ENCODE measurements around the gene PLG. TPM values are rescaled to one million over a fixed set of nuclear protein-coding genes. Genes with fewer than 3 reads are reported as not detected.

The PLG gene
- polyA plus RNA-seq, 2 of the 4 experiments (the other 2 are of a cell fraction): not detected

DNA sequence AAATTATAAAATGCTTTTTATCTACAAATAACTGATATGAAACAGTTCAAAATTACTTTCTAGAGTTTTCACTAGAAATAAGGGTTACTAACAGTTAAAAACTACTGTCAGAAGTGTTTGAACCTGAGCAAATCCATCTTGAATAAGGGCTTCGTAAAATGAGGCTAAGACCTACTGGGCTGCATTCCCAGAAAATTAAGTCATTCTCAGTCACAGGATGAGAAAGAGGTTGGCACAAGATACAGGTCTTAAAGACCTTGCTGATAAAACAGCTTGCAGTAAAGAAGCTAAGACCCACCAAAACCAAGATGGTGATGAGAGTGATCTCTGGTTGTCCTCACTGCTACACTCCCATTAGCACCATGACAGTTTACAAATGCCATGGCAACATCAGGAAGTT lies 93.7 kb downstream of the PLG start:
- FAIRE-seq (no peak), DNase-seq (ENCODE audit: low read depth in 1 of 2, low spot score in 1 of 2) (no peak), ATAC-seq (no peak)

DNA sequence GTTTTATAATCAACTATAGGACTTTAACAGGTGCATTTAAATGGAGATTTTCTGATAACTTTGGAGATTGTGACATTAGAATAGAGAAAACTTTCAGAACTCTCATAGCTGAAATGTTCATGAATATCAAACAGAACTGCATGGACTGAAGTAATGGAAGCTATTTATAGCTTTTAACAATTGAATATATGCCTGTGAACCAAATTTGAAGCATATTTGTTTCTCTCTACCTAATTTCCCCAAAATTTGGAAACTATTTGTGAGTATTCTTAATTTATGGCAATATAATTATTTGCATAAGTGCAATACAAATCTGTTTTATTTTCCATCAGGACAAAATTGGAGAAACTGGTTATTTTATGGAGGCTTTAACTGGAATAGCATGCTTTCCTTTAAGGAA lies 96.6 kb downstream of the PLG start:
- TF ChIP-seq RFX5 (IDR thresholded peaks at IDR 0.05): no peak
- TF ChIP-seq HOXA7 (CRISPR knock-in tag; IDR thresholded peaks at IDR 0.05): no peak
- TF ChIP-seq, protein P1, sequence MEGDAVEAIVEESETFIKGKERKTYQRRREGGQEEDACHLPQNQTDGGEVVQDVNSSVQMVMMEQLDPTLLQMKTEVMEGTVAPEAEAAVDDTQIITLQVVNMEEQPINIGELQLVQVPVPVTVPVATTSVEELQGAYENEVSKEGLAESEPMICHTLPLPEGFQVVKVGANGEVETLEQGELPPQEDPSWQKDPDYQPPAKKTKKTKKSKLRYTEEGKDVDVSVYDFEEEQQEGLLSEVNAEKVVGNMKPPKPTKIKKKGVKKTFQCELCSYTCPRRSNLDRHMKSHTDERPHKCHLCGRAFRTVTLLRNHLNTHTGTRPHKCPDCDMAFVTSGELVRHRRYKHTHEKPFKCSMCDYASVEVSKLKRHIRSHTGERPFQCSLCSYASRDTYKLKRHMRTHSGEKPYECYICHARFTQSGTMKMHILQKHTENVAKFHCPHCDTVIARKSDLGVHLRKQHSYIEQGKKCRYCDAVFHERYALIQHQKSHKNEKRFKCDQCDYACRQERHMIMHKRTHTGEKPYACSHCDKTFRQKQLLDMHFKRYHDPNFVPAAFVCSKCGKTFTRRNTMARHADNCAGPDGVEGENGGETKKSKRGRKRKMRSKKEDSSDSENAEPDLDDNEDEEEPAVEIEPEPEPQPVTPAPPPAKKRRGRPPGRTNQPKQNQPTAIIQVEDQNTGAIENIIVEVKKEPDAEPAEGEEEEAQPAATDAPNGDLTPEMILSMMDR (IDR thresholded peaks at IDR 0.05): no peak
- no peak for TF ChIP-seq CHD4 (IDR thresholded peaks at IDR 0.05; ENCODE audit: borderline replicate concordance)
- TF ChIP-seq PHF8 (IDR thresholded peaks at IDR 0.05; ENCODE audit: borderline replicate concordance, low read depth): no peak
- TF ChIP-seq, protein P2, sequence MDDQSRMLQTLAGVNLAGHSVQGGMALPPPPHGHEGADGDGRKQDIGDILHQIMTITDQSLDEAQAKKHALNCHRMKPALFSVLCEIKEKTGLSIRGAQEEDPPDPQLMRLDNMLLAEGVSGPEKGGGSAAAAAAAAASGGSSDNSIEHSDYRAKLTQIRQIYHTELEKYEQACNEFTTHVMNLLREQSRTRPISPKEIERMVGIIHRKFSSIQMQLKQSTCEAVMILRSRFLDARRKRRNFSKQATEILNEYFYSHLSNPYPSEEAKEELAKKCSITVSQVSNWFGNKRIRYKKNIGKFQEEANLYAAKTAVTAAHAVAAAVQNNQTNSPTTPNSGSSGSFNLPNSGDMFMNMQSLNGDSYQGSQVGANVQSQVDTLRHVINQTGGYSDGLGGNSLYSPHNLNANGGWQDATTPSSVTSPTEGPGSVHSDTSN (IDR thresholded peaks at IDR 0.05): no peak
- TF ChIP-seq ZFP36 (IDR thresholded peaks at IDR 0.05; ENCODE audit: borderline replicate concordance, partially characterized antibody): no peak
- no peak for TF ChIP-seq RARB (CRISPR knock-in tag; IDR thresholded peaks at IDR 0.05)
- no peak for TF ChIP-seq CBX8 (IDR thresholded peaks at IDR 0.05)
- TF ChIP-seq RCOR1 (IDR thresholded peaks at IDR 0.05; ENCODE audit: low read depth, low read length): no peak
- TF ChIP-seq, protein P3, sequence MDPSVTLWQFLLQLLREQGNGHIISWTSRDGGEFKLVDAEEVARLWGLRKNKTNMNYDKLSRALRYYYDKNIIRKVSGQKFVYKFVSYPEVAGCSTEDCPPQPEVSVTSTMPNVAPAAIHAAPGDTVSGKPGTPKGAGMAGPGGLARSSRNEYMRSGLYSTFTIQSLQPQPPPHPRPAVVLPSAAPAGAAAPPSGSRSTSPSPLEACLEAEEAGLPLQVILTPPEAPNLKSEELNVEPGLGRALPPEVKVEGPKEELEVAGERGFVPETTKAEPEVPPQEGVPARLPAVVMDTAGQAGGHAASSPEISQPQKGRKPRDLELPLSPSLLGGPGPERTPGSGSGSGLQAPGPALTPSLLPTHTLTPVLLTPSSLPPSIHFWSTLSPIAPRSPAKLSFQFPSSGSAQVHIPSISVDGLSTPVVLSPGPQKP (IDR thresholded peaks at IDR 0.05; ENCODE audit: low read depth, low read length): no peak
- TF ChIP-seq NR3C1 (IDR thresholded peaks at IDR 0.05): no peak
- TF ChIP-seq RAD21 (conservative IDR thresholded peaks at IDR 0.05 in 1 of 2, IDR thresholded peaks at IDR 0.05 in 1 of 2): no peak
- no peak overlapping the region for H3K4me3 ChIP-seq
- FAIRE-seq (no peak), DNase-seq (ENCODE audit: low read depth in 1 of 2, low spot score in 1 of 2) (no peak), ATAC-seq (no peak)
- no peaks in the 10 kb centered on the region for H3K9me3 ChIP-seq
- H3K4me2 ChIP-seq: no peak overlapping the region
- ChIA-PET POLR2A (no interaction called here), CTCF (no interaction called here)
- no peak overlapping the region for H3K27ac ChIP-seq
- H3K4me1 ChIP-seq: no peaks in the 10 kb centered on the region

More for the DNA sequence above, 93.7 kb downstream of the PLG start:
- 35% methylated on average over 1 of the region's 1 CpG for WGBS (ENCODE audit: missing lambda C conversion rate)
- TF ChIP-seq KDM5A (IDR thresholded peaks at IDR 0.05): no peak
- TF ChIP-seq KDM1A (IDR thresholded peaks at IDR 0.05; ENCODE audit: low read depth): no peak
- no peak for TF ChIP-seq GATA3 (IDR thresholded peaks at IDR 0.05; ENCODE audit: borderline replicate concordance)
- no peak for TF ChIP-seq EHF (CRISPR knock-in tag; IDR thresholded peaks at IDR 0.05)
- H3K9me3 ChIP-seq: no peaks in the 10 kb centered on the region
- H3K27ac ChIP-seq: no peak overlapping the region
- H3K4me3 ChIP-seq: no peak overlapping the region
- POLR2A ChIA-PET: no interaction called here
- no peak overlapping the region for H3K4me2 ChIP-seq
- peaks cover 10% of the 10 kb centered on the region; the same call in 2 of the 3 replicates for H3K4me1 ChIP-seq
- CTCF ChIA-PET: no interaction called here

DNA sequence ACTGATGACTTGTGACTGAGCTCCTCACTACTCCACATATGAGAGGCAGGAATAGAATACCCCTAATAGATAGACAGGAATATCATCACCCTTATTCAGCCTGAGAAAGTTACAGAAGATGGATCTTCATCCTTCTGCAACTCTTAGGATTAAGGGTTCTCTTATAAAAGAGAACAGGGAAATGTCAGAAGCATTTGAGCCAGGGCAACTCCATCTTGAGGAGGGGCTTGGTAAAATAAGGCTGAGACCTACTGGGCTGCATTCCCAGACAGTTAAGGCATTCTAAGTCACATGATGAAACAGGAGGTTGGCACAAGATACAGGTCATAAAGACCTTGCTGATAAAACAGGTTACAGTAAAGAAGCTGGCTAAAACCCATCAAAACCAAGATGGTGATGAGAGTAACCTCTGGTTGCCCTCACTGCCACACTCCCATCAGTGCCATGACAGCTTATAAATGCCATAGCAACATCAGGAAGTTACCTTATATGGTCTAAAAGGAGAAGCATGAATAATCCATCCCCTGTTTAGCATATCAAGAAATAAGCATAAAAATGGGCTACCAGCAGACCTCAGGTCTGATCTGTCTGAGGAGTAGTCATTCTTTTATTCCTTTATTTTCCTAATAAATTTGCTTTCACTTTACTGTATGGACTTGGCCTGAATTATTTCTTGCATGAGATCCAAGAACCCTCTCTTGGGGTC lies 97.9 kb downstream of the PLG start:
- Histone ChIP-seq H3K4me2 (no peak overlapping the region), H3K4me3 (no peak overlapping the region), H3K4me1 (no peaks in the 10 kb centered on the region), H3K27ac (no peak overlapping the region), H3K9me3 (no peaks in the 10 kb centered on the region)
- FAIRE-seq: no peak
- no peak for DNase-seq (ENCODE audit: low read depth in 1 of 2, low spot score in 1 of 2)
- ChIA-PET POLR2A (no interaction called here), CTCF (no interaction called here)
- no peak for ATAC-seq
- TF ChIP-seq ZSCAN20 (CRISPR knock-in tag; IDR thresholded peaks at IDR 0.05) (no peak), JUNB (IDR thresholded peaks at IDR 0.05) (no peak), CHD2 (IDR thresholded peaks at IDR 0.05; ENCODE audit: low read length, partially characterized antibody) (no peak), NPAS2 (CRISPR knock-in tag; IDR thresholded peaks at IDR 0.05; ENCODE audit: borderline replicate concordance) (no peak), NR3C1 (IDR thresholded peaks at IDR 0.05) (no peak), NFE2L2 (conservative IDR thresholded peaks at IDR 0.05; ENCODE audit: low read length) (no peak)
- TF ChIP-seq, protein P4, sequence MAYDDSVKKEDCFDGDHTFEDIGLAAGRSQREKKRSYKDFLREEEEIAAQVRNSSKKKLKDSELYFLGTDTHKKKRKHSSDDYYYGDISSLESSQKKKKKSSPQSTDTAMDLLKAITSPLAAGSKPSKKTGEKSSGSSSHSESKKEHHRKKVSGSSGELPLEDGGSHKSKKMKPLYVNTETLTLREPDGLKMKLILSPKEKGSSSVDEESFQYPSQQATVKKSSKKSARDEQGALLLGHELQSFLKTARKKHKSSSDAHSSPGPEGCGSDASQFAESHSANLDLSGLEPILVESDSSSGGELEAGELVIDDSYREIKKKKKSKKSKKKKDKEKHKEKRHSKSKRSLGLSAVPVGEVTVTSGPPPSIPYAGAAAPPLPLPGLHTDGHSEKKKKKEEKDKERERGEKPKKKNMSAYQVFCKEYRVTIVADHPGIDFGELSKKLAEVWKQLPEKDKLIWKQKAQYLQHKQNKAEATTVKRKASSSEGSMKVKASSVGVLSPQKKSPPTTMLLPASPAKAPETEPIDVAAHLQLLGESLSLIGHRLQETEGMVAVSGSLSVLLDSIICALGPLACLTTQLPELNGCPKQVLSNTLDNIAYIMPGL (CRISPR knock-in tag; IDR thresholded peaks at IDR 0.05; ENCODE audit: borderline replicate concordance): no peak
- TF ChIP-seq, protein P5, sequence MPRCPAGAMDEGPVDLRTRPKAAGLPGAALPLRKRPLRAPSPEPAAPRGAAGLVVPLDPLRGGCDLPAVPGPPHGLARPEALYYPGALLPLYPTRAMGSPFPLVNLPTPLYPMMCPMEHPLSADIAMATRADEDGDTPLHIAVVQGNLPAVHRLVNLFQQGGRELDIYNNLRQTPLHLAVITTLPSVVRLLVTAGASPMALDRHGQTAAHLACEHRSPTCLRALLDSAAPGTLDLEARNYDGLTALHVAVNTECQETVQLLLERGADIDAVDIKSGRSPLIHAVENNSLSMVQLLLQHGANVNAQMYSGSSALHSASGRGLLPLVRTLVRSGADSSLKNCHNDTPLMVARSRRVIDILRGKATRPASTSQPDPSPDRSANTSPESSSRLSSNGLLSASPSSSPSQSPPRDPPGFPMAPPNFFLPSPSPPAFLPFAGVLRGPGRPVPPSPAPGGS (IDR thresholded peaks at IDR 0.05): no peak

All from A549 (cell line).